ENCODE results near the gene ZC3H13. TPM values are rescaled to one million over a fixed set of nuclear protein-coding genes. Genes with fewer than 3 reads are reported as not detected.

ZC3H13 gene
- total RNA-seq, 2 experiments from 2014 or later = 27.2 to 43.9 TPM

DNA sequence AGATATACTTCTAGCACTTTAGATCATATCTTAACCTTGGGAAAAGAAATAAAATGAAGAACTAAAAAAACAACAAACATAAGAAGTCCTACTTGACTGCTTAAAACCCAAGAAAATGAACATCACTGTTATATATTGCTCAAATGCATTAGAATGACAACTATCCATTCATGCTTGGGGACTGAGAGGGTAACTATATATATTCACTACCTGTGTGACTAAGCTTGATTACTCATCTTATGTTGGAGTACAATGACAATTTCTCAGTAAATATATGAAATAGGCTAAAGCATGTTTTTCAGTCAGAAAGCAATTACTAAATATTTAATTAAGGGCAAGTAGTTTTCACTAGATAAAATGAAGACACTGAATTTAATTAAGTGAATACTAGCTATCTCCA is 40.1 kb downstream of the ZC3H13 start:
- POLR2A ChIA-PET = interaction anchor here (0.6 kb wide), 2 partner anchors 300 to 475 kb away, joined by 3 read pairs; no protein-coding TSS in a partner anchor
- H3K27ac ChIP-seq (ENCODE audit: low read depth, low read length, poor library complexity, severe bottlenecking) = no peak overlapping the region
- no peaks in the 10 kb centered on the region for H3K4me1 ChIP-seq (ENCODE audit: insufficient read depth, low read length, poor library complexity, severe bottlenecking)
- TF ChIP-seq CTCF (conservative IDR thresholded peaks at IDR 0.05; ENCODE audit: low read length) = no peak
- TF ChIP-seq EZH2phosphoT487 (IDR thresholded peaks at IDR 0.05; ENCODE audit: borderline replicate concordance, low read depth, low read length) = no peak
- H2AFZ ChIP-seq (ENCODE audit: low read length) = no peak overlapping the region
- DNase-seq (ENCODE audit: low spot score) = no peak
- peaks cover 53% of the 10 kb centered on the region for H3K36me3 ChIP-seq (ENCODE audit: insufficient read depth, low read length)
- H3K79me2 ChIP-seq (ENCODE audit: insufficient read depth, low read depth, low read length) = no peaks in the 10 kb centered on the region
- H3K4me3 ChIP-seq (ENCODE audit: low read depth, low read length, poor library complexity, severe bottlenecking) = no peak overlapping the region
- CTCF ChIA-PET (ENCODE audit: unreplicated experiment) = no interaction called here
- BruUV-seq (replicated peaks) = no TSS peak
- H4K20me1 ChIP-seq (ENCODE audit: insufficient read depth, low read length) = no peaks in the 10 kb centered on the region
- no peaks in the 10 kb centered on the region for H3K9me2 ChIP-seq (ENCODE audit: insufficient read depth, low read length)
- H3K9me3 ChIP-seq (ENCODE audit: low read length) = no peaks in the 10 kb centered on the region
- no peak overlapping the region for H3K4me2 ChIP-seq (ENCODE audit: low read length)
- intact Hi-C loops (cut with micrococcal nuclease; ENCODE audit: unreplicated experiment) = no loop called here

- POLR2A ChIA-PET = interaction anchor here (1.8 kb wide), 1 partner anchor 9 kb away, joined by 10 read pairs; no protein-coding TSS in a partner anchor
- BruUV-seq (replicated peaks) = no TSS peak
- H4K20me1 ChIP-seq (ENCODE audit: insufficient read depth, low read length) = no peaks in the 10 kb centered on the region
- no peaks in the 10 kb centered on the region for H3K79me2 ChIP-seq (ENCODE audit: insufficient read depth, low read depth, low read length)
- H2AFZ ChIP-seq (ENCODE audit: low read length) = no peak overlapping the region
- no peaks in the 10 kb centered on the region for H3K9me3 ChIP-seq (ENCODE audit: low read length)
- no peaks in the 10 kb centered on the region for H3K9me2 ChIP-seq (ENCODE audit: insufficient read depth, low read length)
- intact Hi-C loops (cut with micrococcal nuclease; ENCODE audit: unreplicated experiment) = no loop called here
- no peak overlapping the region for H3K27ac ChIP-seq (ENCODE audit: low read depth, low read length, poor library complexity, severe bottlenecking)
- CTCF ChIA-PET (ENCODE audit: unreplicated experiment) = no interaction called here
- no peak for DNase-seq (ENCODE audit: low spot score)
- H3K4me1 ChIP-seq (ENCODE audit: insufficient read depth, low read length, poor library complexity, severe bottlenecking) = no peaks in the 10 kb centered on the region
- TF ChIP-seq CTCF (conservative IDR thresholded peaks at IDR 0.05; ENCODE audit: low read length) (peak; percentile 65), EZH2phosphoT487 (IDR thresholded peaks at IDR 0.05; ENCODE audit: borderline replicate concordance, low read depth, low read length) (no peak)
- no peak overlapping the region for H3K4me3 ChIP-seq (ENCODE audit: low read depth, low read length, poor library complexity, severe bottlenecking)
- H3K36me3 ChIP-seq (ENCODE audit: insufficient read depth, low read length) = peaks cover 53% of the 10 kb centered on the region
- no peak overlapping the region for H3K4me2 ChIP-seq (ENCODE audit: low read length)
These were observed 42.4 kb downstream of the ZC3H13 start for GRCh38 chr13:46010148-46010547.

GRCh38 chr13:46008631-46009030 is 43.9 kb downstream of the ZC3H13 start:
- intact Hi-C loops (cut with micrococcal nuclease; ENCODE audit: unreplicated experiment) = no loop called here
- BruUV-seq (replicated peaks) = no TSS peak

More at GRCh38 chr13:46008631-46009030, 43.9 kb downstream of the ZC3H13 start:
- Histone ChIP-seq H3K4me1 (ENCODE audit: insufficient read depth, low read length, poor library complexity, severe bottlenecking) (no peaks in the 10 kb centered on the region), H3K4me3 (ENCODE audit: low read depth, low read length, poor library complexity, severe bottlenecking) (no peak overlapping the region), H3K27ac (ENCODE audit: low read depth, low read length, poor library complexity, severe bottlenecking) (no peak overlapping the region), H3K9me3 (ENCODE audit: low read length) (no peaks in the 10 kb centered on the region), H3K4me2 (ENCODE audit: low read length) (no peak overlapping the region), H2AFZ (ENCODE audit: low read length) (no peak overlapping the region), H3K36me3 (ENCODE audit: insufficient read depth, low read length) (peaks cover 59% of the 10 kb centered on the region), H3K79me2 (ENCODE audit: insufficient read depth, low read depth, low read length) (no peaks in the 10 kb centered on the region), H3K9me2 (ENCODE audit: insufficient read depth, low read length) (no peaks in the 10 kb centered on the region), H4K20me1 (ENCODE audit: insufficient read depth, low read length) (no peaks in the 10 kb centered on the region)
- TF ChIP-seq EZH2phosphoT487 (IDR thresholded peaks at IDR 0.05; ENCODE audit: borderline replicate concordance, low read depth, low read length) (no peak), CTCF (conservative IDR thresholded peaks at IDR 0.05; ENCODE audit: low read length) (no peak)
- DNase-seq (ENCODE audit: low spot score) = no peak
- CTCF ChIA-PET (ENCODE audit: unreplicated experiment) = no interaction called here
- POLR2A ChIA-PET = interaction anchor here (1.8 kb wide), 1 partner anchor 11 kb away, joined by 10 read pairs; no protein-coding TSS in a partner anchor

Measured in OCI-LY7 (cell line).